WTC11 (cell line): ENCODE results near the gene YBX3.

Source experiments
- ATF1 ChIP-seq: sonication (generic); formaldehyde crosslinking; IDR thresholded peaks from 2 replicates; pipeline ENCODE4 v1.8.1; 2023; ENCODE audit warnings: mild to moderate bottlenecking, moderate library complexity, missing genetic modification reagents
- CREM ChIP-seq: sonication (generic); formaldehyde crosslinking; IDR thresholded peaks from 2 replicates; pipeline ENCODE4 v1.8.1; 2022; ENCODE audit warnings: mild to moderate bottlenecking, missing genetic modification reagents, moderate library complexity
- E2F1 ChIP-seq: sonication (generic); formaldehyde crosslinking; IDR thresholded peaks from 2 replicates; pipeline ENCODE4 v1.8.0; 2022; ENCODE audit warnings: mild to moderate bottlenecking, missing genetic modification reagents
- ESRRA ChIP-seq: sonication (generic); formaldehyde crosslinking; IDR thresholded peaks from 2 replicates; pipeline ENCODE4 v1.8.1; 2022; ENCODE audit warnings: mild to moderate bottlenecking, missing genetic modification reagents, borderline replicate concordance
- FOXJ3 ChIP-seq: sonication (generic); formaldehyde crosslinking; IDR thresholded peaks from 2 replicates; pipeline ENCODE4 v1.9.0; 2021; ENCODE audit warnings: missing genetic modification reagents, mild to moderate bottlenecking, borderline replicate concordance
- HMGA2 ChIP-seq: fragments of 250-450 bp; sonication (Bioruptor Pico); IDR thresholded peaks from 2 replicates; pipeline ENCODE4 v1.4.0; 2021; ENCODE audit warnings: mild to moderate bottlenecking, moderate library complexity
- MAX ChIP-seq: sonication (generic); formaldehyde crosslinking; IDR thresholded peaks from 2 replicates; pipeline ENCODE4 v1.8.0; 2022; ENCODE audit warnings: mild to moderate bottlenecking, missing genetic modification reagents
- PRDM15 ChIP-seq: sonication (generic); formaldehyde crosslinking; IDR thresholded peaks from 2 replicates; pipeline ENCODE4 v1.8.0; 2022; ENCODE audit warnings: missing genetic modification reagents
- TEAD4 ChIP-seq: sonication (generic); formaldehyde crosslinking; IDR thresholded peaks from 2 replicates; pipeline ENCODE4 v1.8.0; 2022; ENCODE audit warnings: mild to moderate bottlenecking, missing genetic modification reagents
- ZBTB43 ChIP-seq: sonication (generic); formaldehyde crosslinking; IDR thresholded peaks from 2 replicates; pipeline ENCODE4 v1.8.1; 2023; ENCODE audit warnings: mild to moderate bottlenecking, missing genetic modification reagents
- TF ChIP-seq, protein P1 (sequence below): fragments of 200-600 bp; IDR thresholded peaks from 2 replicates; pipeline ENCODE4 v1.8.0; 2022; ENCODE audit warnings: antibody characterized with exemption

DNA sequence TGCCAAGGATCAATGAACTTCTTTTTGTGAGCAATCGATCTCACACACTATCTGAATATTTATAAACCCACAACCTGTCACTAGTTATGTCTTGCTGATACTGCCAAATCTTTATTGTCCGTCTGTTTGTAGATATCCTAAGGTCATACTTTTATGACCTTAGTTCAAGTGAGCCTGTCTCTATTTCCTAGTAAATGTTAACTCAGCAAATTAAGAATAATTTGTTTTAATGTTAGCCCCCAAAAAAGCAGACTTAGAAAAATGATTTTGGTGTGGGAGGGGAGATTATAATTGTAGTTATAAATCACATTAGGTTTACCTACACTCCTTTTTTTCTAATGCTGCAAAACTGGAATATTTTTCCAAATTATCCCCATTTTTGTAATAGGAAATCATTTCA lies 58.6 kb downstream of the YBX3 start:
- TF ChIP-seq ZBTB43 (CRISPR knock-in tag), result no peak
- TF ChIP-seq TEAD4 (CRISPR knock-in tag), result no peak
- TF ChIP-seq, protein P1, sequence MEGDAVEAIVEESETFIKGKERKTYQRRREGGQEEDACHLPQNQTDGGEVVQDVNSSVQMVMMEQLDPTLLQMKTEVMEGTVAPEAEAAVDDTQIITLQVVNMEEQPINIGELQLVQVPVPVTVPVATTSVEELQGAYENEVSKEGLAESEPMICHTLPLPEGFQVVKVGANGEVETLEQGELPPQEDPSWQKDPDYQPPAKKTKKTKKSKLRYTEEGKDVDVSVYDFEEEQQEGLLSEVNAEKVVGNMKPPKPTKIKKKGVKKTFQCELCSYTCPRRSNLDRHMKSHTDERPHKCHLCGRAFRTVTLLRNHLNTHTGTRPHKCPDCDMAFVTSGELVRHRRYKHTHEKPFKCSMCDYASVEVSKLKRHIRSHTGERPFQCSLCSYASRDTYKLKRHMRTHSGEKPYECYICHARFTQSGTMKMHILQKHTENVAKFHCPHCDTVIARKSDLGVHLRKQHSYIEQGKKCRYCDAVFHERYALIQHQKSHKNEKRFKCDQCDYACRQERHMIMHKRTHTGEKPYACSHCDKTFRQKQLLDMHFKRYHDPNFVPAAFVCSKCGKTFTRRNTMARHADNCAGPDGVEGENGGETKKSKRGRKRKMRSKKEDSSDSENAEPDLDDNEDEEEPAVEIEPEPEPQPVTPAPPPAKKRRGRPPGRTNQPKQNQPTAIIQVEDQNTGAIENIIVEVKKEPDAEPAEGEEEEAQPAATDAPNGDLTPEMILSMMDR, result no peak
- no peak for TF ChIP-seq CREM (CRISPR knock-in tag)
- no peak for TF ChIP-seq ATF1 (CRISPR knock-in tag)
- TF ChIP-seq HMGA2 (CRISPR knock-in tag), result no peak
- TF ChIP-seq ESRRA (CRISPR knock-in tag), result no peak
- TF ChIP-seq FOXJ3, result no peak
- TF ChIP-seq MAX (CRISPR knock-in tag), result no peak
- no peak for TF ChIP-seq E2F1 (CRISPR knock-in tag)
- TF ChIP-seq PRDM15 (CRISPR knock-in tag), result no peak
